T-helper 17 cell (primary cell): Measurements from ENCODE around the gene DENND11. TPM values are rescaled to one million over a fixed set of nuclear protein-coding genes. Genes with fewer than 3 reads are reported as not detected.

Experiments used
- ATAC-seq: fragments of 150-1000 bp; cut with Tn5 transposase; 2 replicates; pipeline ENCODE4 v1.10.0; 2021; ENCODE audit warnings: mild to moderate bottlenecking, moderate library complexity
- DNase-seq, 3 donors: peaks; one replicate each; pipeline versions ENCODE4 v3.0.0 to v3.0.0-alpha.2; 2020 to 2021
- H3K9me3 ChIP-seq: one replicate; pipeline ENCODE4 v1.7.0; 2013; ENCODE audit warnings: low read length, mild to moderate bottlenecking; ENCODE audit not compliant: control insufficient read depth, poor library complexity, severe bottlenecking
- H3K27ac Mint-ChIP-seq: one replicate; pipeline ENCODE4 v1.8.0; 2022; ENCODE audit warnings: mild to moderate bottlenecking, moderate library complexity, mixed read lengths
- H3K27me3 Mint-ChIP-seq: one replicate; pipeline ENCODE4 v1.8.0; 2022; ENCODE audit warnings: mixed read lengths
- H3K36me3 Mint-ChIP-seq: one replicate; pipeline ENCODE4 v1.8.0; 2022; ENCODE audit warnings: low read depth, mixed read lengths
- H3K4me1 Mint-ChIP-seq: one replicate; pipeline ENCODE4 v1.8.0; 2022; ENCODE audit warnings: mild to moderate bottlenecking, mixed read lengths
- H3K4me3 Mint-ChIP-seq: one replicate; pipeline ENCODE4 v1.8.0; 2022; ENCODE audit warnings: mild to moderate bottlenecking, moderate library complexity, mixed read lengths
- total RNA-seq, 4 donors: library from RNA in 2 of 4; stranded (reverse) in 2 of 4; gene quantifications; one replicate each; pipeline ENCODE4 v1.2.3 and lab custom pipeline; 2022 to 2026

The DENND11 gene
- total RNA-seq, 2 donors from 2014 or later = 34.1 to 37.6 TPM

DNA sequence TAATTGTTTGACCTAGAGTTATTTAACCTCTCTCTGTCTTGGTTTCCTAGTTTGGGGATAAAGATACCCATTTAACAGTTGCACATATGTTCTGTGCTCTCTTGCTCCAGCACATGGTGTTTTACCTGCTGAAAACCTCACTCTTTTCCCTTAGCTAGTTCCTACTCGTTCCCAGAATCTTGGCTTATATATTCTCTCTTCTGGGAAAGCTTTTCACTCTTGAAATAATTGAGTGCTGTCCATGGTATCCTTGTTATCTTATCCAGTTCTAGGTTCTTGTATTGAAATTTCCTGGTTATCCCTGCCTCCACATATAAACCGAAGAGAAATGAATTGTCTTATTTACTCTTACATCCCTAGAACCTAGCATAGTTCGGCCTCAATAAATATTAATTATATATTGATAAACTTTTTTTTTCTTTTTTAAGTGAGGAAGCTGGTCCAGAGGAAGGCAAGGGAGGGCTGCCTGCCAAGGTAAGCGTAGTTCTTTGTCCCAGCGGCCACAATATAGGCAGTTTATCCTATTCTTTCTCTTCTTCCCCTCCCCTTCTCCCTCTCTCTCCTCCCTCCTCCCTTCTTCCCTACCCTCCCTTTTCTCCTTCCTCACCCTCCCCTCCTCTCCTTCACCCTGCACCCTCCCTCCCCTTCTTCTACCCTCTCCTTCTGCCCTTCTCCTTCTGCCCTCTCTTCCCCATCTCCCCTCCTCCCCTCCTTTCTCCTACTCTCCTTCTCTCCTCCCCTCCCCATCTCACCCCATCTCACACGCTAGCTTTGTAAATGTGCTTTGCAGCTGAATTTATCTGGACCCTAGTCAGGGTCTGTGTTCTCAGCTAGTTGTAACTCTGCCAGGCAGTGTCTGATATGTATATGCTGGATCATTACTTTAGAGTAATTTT is 14.1 kb upstream of the DENND11 start:
- ATAC-seq (no peak), DNase-seq (no peak)
- Mint-ChIP-seq H3K27me3 (no peaks in the 10 kb centered on the region), H3K36me3 (peaks cover 6% of the 10 kb centered on the region), H3K4me1 (peaks cover 4% of the 10 kb centered on the region), H3K27ac (no peak overlapping the region), H3K4me3 (no peak overlapping the region)
- no peaks in the 10 kb centered on the region for H3K9me3 ChIP-seq

DNA sequence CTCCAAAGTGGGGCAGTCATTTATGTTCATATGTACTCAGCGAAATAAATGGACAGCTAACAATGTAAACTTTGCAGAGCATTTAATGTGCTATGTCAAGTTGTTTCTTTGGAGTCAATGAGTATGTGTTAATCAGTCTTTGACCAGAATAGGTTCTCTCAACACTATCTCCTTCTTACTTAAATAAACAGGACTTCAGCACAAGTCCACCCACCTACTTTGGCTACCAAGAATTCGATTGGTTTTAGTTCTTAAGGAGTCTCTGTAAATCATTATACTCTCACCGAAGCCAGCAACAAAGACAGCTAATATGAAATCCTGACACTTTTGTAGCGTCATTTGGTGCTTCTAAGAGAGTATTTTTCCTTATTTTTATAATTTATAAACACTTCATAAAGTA is 13.1 kb upstream of the DENND11 start:
- H3K9me3 ChIP-seq = no peaks in the 10 kb centered on the region
- Mint-ChIP-seq H3K4me3 (no peak overlapping the region), H3K36me3 (peaks cover 15% of the 10 kb centered on the region), H3K4me1 (peaks cover 9% of the 10 kb centered on the region), H3K27ac (no peak overlapping the region), H3K27me3 (no peaks in the 10 kb centered on the region)
- ATAC-seq (no peak), DNase-seq (no peak)

DNA sequence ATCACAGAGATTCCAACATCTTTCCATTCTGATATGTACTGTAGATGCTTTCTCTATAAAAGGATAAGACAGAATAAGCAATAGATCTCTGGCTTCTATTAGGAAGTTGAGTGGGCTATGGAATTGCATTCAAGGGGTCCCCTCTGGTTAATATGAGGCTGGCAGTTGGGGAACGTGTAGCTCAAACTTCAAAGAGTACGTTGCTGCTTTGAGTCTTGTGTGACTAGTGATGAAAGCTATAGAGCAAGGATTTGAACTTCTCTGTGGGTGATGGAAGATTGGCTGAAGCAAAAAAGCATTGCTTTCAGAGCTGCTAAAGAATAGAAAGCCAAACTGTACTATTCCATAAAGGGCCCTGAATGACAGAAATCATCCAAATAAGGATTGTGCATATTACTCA is 12.6 kb upstream of the DENND11 start:
- no peaks in the 10 kb centered on the region for H3K9me3 ChIP-seq
- peaks cover 10% of the 10 kb centered on the region for H3K4me1 Mint-ChIP-seq
- ATAC-seq (no peak), DNase-seq (no peak)
- no peak overlapping the region for H3K4me3 Mint-ChIP-seq
- H3K36me3 Mint-ChIP-seq = peaks cover 16% of the 10 kb centered on the region
- no peaks in the 10 kb centered on the region for H3K27me3 Mint-ChIP-seq
- no peak overlapping the region for H3K27ac Mint-ChIP-seq

DNA sequence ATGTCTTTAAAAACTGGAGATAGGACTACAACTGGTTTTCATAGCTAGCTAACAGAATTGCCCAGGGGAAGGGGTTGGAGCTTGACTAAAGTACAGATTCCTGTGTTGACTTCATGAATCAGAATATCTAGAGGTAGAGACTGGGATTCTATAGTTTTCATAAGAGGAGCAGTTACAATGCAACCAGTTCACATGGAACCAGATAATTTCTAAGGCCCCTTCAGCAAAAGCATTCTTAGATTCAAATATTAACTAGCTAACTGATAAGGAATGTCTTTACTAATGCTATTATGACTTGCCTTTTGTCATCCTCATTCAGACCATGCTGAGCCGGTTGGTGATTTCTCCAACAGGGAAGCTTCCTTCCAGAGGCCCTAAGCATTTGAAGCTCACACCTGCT is 11.9 kb upstream of the DENND11 start:
- Mint-ChIP-seq H3K4me3 (no peak overlapping the region), H3K27ac (no peak overlapping the region), H3K4me1 (peaks cover 10% of the 10 kb centered on the region), H3K27me3 (no peaks in the 10 kb centered on the region), H3K36me3 (peaks cover 16% of the 10 kb centered on the region)
- H3K9me3 ChIP-seq = no peaks in the 10 kb centered on the region
- ATAC-seq (no peak), DNase-seq (no peak)

DNA sequence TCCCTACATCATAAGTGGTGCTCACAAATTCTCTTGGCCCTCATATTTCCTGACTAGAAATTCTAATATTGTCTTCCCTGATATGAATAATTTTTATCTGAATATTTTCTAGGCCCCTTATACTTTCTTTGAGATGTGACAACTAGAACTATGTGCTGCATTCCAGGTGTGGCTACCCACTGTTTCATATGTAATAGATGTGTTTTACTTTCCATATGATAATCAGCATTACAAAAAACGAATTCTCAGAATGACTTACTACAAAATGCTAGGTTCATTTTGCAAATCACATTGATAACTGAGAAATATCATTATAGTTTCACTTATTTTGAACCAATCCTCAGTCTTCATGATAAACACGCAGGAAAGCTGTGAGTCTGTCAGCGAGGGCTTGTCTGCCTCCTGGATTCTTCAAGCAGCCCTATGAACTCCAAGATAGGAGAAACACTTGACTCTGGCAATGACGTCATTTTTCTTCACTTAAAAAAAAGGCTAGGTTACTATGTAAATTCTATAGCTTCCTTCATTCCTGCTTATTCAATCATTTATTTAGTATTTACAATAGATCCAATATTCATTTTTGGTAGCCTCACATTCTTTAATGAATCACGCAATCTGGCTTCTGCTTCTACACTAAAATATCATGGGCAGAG is 10.8 kb upstream of the DENND11 start:
- Mint-ChIP-seq H3K27ac (no peak overlapping the region), H3K4me3 (no peak overlapping the region), H3K36me3 (peaks cover 15% of the 10 kb centered on the region), H3K27me3 (no peaks in the 10 kb centered on the region), H3K4me1 (peaks cover 10% of the 10 kb centered on the region)
- no peak for DNase-seq
- no peaks in the 10 kb centered on the region for H3K9me3 ChIP-seq
- no peak for ATAC-seq

DNA sequence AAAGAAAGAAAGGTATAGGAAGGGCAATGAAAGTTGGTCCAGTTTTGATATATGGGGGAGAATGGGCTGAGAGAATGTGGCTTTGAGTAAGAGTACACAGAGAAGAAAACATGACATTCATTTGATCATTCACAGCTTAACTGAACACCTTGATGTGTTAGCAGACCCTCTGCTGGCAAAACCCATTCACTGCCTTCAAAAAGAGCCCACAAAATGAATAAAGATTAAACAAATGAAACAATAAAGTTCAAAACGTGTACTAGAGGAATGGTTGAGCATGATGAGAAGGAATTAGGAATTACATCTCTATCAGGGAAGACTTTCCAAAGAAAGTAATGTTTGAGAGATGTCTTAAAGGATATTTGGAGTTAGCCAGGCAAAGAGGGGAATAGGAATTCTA is 8.3 kb upstream of the DENND11 start:
- peaks cover 10% of the 10 kb centered on the region for H3K4me1 Mint-ChIP-seq
- DNase-seq (no peak), ATAC-seq (no peak)
- H3K36me3 Mint-ChIP-seq = peaks cover 14% of the 10 kb centered on the region
- H3K9me3 ChIP-seq = no peaks in the 10 kb centered on the region
- H3K4me3 Mint-ChIP-seq = no peak overlapping the region
- no peaks in the 10 kb centered on the region for H3K27me3 Mint-ChIP-seq
- H3K27ac Mint-ChIP-seq = peak overlapping the region; percentile 24

DNA sequence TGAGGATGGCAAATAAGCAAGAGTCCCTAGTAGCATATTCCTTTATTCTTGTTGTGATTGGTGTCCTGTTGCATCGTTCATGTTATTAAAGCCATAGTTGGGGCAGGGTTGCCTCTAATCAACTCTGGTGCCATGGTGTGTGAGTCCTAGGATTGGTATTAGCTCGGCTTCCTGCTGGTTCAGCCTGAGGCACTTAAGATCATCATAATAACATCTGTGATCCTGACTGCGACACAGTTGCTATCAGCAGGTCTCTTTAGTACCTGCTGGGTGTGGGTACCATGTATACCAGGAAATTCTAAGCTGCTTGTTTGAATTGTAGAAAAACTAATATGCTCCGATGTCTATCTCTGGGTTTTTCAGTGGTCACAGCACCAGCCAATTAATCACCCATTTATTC is 7.8 kb upstream of the DENND11 start:
- Mint-ChIP-seq H3K27ac (peak overlapping the region; percentile 24), H3K4me1 (peaks cover 10% of the 10 kb centered on the region)

DNA sequence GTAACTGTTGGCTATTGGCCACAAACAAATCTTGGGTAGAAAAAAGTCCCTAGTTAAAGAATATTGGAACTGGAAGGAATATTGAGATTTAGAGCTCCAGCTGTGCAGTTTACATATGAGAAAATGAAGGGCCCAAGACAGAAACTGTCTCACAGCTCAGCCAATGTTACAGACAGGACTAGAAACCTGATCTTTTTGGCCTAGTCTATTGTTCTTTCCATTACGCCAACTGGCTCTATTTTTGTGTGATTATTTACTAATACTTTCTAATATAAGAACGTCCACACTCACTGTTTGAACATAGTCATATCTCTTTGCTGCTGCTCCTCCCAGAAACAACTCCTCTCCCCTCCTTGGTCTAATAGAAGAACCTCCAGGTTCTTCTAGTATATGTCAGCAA is 7.4 kb upstream of the DENND11 start:
- ATAC-seq (no peak), DNase-seq (no peak)
- Mint-ChIP-seq H3K27me3 (no peaks in the 10 kb centered on the region), H3K4me3 (no peak overlapping the region), H3K4me1 (peaks cover 10% of the 10 kb centered on the region), H3K36me3 (peaks cover 14% of the 10 kb centered on the region), H3K27ac (no peak overlapping the region)
- no peaks in the 10 kb centered on the region for H3K9me3 ChIP-seq

More for the DNA sequence above, 7.8 kb upstream of the DENND11 start:
- no peaks in the 10 kb centered on the region for H3K9me3 ChIP-seq
- H3K27me3 Mint-ChIP-seq = no peaks in the 10 kb centered on the region
- no peak overlapping the region for H3K4me3 Mint-ChIP-seq
- DNase-seq (no peak), ATAC-seq (no peak)
- H3K36me3 Mint-ChIP-seq = peaks cover 14% of the 10 kb centered on the region

DNA sequence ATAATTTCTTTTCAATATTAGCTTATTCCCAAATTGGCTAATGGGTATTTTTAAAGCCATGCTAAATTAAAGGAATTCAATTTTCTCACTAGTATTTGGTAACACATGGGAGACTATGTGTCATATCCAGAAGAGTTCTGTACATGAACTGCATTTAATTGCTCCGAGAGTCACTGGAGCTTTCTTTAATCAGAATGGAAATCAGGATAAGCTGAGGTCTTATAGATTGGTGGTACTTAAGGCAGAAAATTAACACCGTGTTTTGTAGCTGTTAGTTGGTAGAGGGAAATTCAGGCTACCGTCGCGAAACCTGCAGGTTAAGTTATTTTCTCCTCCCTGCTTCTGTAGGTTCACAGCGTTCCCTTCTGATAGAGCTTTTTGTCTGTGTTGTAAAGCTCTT is 6.4 kb upstream of the DENND11 start, which contains the start of gene WEE2:
Gene WEE2, plus strand, starts transcription at position 3 of the 400 bp plus-strand sequence. CDS start 406 bp downstream, outside the sequence.
- Mint-ChIP-seq H3K27ac (no peak within 1 kb of the TSS), H3K27me3 (no peaks in the 10 kb centered on the region)
- no peak for ATAC-seq

DNA sequence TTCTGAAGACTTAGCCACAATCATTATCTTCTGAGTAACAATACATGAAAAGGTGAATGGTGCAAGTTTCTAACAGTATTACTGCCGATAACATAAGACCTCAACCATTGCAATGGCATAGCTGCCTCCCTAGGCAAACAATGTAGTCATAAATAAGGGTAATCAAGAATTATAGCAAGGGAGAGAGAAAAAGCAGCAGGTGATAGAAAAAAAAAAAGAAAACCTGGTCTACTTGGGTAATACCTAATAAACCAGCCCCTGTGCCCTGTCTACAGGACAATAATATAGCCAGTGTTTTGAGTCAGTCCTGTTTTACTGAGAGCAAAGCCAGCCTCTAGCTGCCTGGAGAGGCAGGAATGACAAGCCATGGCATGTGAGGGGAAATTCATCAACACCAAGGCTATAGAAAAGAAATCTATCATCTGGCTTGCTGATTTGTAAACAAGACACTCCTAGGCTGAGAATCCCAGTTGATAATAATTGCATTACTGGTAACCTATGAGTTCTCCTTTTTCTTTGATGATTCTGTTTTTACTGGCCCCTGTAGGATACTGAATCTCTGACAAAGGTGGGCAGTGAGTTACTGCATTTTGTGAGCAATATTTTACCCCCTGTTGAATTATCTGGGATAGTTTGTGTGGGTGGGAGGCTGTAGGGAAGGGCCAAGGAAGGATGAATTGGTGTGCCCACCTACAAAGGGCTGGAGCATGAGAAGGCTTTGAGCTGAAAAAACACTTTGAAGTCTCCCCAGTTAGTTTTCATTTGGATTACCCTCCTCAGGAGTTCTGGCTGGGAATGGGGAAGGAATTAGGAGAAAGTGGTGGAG is 4.5 kb upstream of the DENND11 start:
- ATAC-seq = no peak
- H3K27me3 Mint-ChIP-seq = no peaks in the 10 kb centered on the region
- no peaks in the 10 kb centered on the region for H3K9me3 ChIP-seq
- H3K27ac Mint-ChIP-seq = no peak overlapping the region
- no peak overlapping the region for H3K4me3 Mint-ChIP-seq
- H3K36me3 Mint-ChIP-seq = peaks cover 12% of the 10 kb centered on the region
- no peak for DNase-seq
- peaks cover 10% of the 10 kb centered on the region for H3K4me1 Mint-ChIP-seq

More for the DNA sequence above, 6.4 kb upstream of the DENND11 start, which contains the start of gene WEE2:
- peaks cover 14% of the 10 kb centered on the region for H3K36me3 Mint-ChIP-seq
- no peak for DNase-seq
- peaks cover 10% of the 10 kb centered on the region for H3K4me1 Mint-ChIP-seq
- no peak within 1 kb of the TSS for H3K4me3 Mint-ChIP-seq
- H3K9me3 ChIP-seq = no peaks in the 10 kb centered on the region

DNA sequence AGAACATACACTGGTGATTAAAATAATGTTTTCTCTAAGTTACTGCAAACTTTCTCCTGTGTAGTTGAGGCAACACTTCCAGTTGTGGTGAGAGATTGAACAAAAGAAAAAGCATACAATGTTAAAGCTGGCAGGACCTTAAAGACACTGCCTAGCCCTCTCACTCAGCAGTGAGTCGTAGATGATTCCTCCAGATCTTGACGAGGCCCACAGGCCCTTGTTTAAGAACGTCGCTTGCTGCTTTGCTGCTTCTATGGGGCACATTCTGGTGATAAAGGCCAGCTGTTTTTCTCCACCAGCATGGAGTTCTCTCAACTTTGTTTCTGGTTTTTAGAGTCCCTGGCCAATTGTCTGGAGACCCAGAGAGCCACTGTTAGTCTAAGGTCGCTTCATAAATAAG is 2.8 kb upstream of the DENND11 start:
- peaks cover 16% of the 10 kb centered on the region for H3K4me1 Mint-ChIP-seq
- DNase-seq = no peak
- ATAC-seq = no peak
- H3K27me3 Mint-ChIP-seq = no peaks in the 10 kb centered on the region
- H3K9me3 ChIP-seq = no peaks in the 10 kb centered on the region
- peaks cover 2% of the 10 kb centered on the region for H3K36me3 Mint-ChIP-seq
- H3K4me3 Mint-ChIP-seq = no peak overlapping the region
- no peak overlapping the region for H3K27ac Mint-ChIP-seq

DNA sequence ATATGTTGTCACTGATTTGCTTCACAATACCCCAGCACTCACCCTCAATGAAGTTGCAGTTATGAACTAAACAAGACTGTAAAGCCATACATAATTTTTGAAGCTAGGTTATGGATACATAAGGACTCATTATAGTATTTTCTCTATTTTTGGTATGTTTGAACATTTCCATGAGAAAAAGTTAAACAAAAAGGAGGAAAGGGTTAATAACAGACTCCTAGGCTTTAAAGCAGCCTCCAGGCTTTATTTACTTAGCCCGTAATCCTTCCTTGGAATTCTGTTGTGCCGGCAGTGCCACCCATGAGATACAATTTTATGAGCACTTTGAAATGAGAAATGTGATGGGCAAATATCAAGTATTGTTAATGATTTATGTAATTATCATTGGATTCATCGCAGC is 2.1 kb upstream of the DENND11 start:
- H3K9me3 ChIP-seq = no peaks in the 10 kb centered on the region
- Mint-ChIP-seq H3K4me1 (peaks cover 21% of the 10 kb centered on the region), H3K4me3 (no peak overlapping the region), H3K36me3 (peaks cover 2% of the 10 kb centered on the region), H3K27ac (peak overlapping the region; percentile 81), H3K27me3 (no peaks in the 10 kb centered on the region)
- DNase-seq (no peak), ATAC-seq (no peak)

DNA sequence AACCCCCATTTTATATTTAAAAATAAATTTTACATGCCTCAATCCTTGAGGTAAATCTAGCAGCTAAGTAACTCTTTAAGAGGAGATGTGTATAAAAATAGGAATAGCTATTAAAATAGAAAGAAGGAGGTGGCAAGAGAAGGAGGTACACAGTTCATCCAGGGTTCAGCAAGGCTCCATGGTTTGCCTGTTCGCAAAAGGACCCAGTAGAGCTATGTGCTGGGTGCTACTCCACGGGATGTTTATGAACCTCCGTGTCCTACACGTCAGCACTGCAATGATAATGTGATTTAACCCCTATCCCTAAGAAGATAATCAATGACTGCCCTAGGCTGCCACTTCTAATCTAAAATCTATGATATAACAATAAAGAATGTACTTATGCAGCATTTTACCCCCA is 926 bp upstream of the DENND11 start:
- no peak for DNase-seq
- Mint-ChIP-seq H3K27ac (peak overlapping the region; percentile 87), H3K27me3 (no peaks in the 10 kb centered on the region)

More for the DNA sequence above, 926 bp upstream of the DENND11 start:
- H3K36me3 Mint-ChIP-seq = no peaks in the 10 kb centered on the region
- ATAC-seq = no peak
- H3K9me3 ChIP-seq = no peaks in the 10 kb centered on the region
- H3K4me1 Mint-ChIP-seq = peaks cover 33% of the 10 kb centered on the region
- peak overlapping the region; percentile 25 for H3K4me3 Mint-ChIP-seq
